ENCODE measurements around the gene B9D2. TPM values are rescaled to one million over a fixed set of nuclear protein-coding genes. Genes with fewer than 3 reads are reported as not detected.

The B9D2 gene
- total and polyA plus RNA-seq, 2 of the 4 experiments (the other 2 are of a cell fraction), result 6.1 to 9.7 TPM

DNA sequence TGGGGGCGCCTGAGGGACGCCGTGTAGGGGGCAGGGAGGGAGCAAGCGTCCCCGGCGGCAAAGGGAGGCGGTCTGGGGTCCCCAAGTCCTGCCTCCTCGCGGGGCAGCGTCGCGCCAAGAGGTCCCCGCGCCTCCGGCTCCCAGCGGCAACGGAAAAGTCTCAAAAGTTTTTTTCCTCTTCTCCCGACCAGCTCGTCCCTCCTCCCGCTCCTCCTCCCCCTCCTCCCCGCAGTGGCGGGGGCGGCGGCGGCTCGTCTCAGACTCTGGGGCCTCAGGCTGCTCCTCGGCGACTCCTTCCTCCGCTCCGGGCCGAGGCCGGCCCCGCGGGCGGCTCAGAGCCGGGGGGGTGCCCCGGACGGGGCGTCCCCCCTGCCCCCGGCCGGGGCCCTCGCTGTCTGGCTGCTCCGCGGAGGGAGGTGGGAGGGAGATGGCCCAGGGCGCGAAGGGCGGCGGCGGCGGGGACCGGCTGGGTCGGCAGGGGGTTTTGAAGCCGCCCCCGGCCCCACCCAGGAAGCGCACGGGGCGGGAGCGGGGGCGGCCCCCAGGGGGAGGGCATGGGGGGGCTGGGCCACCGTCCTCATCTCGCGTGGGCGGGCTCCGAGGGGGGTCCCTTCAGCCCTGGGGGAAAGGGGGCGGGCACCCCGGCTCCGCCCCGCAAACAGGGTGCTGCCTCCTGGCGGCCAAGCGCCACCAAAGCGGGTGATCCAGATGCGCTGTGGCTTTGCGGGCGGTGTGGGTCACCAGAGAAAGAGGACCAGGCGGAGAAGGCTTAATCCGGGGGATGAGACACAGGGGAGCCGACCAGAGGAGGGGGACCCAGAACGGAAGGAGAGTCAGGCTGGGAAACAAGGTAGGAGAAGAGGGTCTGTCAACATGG, 10.2 kb downstream of the B9D2 start, which contains the start of gene TGFB1 (continued):
- TF ChIP-seq FOS (IDR thresholded peaks at IDR 0.05; ENCODE audit: low read depth, low read length), result no peak

DNA sequence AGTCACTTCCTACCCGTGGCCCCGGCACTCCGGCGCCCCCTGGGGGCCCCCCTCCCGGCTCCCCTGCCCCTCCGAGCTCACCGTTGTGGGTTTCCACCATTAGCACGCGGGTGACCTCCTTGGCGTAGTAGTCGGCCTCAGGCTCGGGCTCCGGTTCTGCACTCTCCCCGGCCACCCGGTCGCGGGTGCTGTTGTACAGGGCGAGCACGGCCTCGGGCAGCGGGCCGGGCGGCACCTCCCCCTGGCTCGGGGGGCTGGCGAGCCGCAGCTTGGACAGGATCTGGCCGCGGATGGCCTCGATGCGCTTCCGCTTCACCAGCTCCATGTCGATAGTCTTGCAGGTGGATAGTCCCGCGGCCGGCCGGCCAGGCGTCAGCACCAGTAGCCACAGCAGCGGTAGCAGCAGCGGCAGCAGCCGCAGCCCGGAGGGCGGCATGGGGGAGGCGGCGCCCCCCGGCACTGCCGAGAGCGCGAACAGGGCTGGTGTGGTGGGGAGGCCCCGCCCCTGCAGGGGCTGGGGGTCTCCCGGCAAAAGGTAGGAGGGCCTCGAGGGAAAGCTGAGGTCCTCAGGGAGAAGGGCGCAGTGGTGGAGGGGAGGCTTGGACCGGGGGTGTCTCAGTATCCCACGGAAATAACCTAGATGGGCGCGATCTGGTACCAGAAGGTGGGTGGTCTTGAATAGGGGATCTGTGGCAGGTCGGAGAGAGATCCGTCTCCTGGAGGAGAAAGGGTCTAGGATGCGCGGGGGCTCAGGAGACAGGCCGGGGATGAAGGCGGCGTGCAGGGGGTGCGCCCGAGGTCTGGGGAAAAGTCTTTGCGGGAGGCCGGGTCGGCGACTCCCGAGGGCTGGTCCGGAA, 11.1 kb downstream of the B9D2 start:
- H3K9ac ChIP-seq (ENCODE audit: low read depth, low read length), result peak overlapping the region; percentile 90
- peaks cover 19 to 54% of the 10 kb centered on the region in 2 experiments; a peak in 3 of 4 replicates for H3K79me1 ChIP-seq (ENCODE audit: low read depth in 1 of 2, low read length in 2 of 2)
- peak overlapping the region; percentile 94; the same call in 1 of the 2 replicates for H3K23ac ChIP-seq (ENCODE audit: low read depth, low read length)
- peak overlapping the region; percentile 63 for H2BK120ac ChIP-seq (ENCODE audit: low read depth, low read length)
- ATAC-seq (ENCODE audit: low read depth), result peak; percentile 21
- in situ Hi-C loops (cut with MboI; ENCODE audit: low sequenced_read_pairs), result no loop called here
- H2BK20ac ChIP-seq (ENCODE audit: low read depth, low read length), result no peak overlapping the region
- H2AFZ ChIP-seq (replicated peaks; ENCODE audit: low read length, poor library complexity), result peak overlapping the region; percentile 91
- H4K8ac ChIP-seq (ENCODE audit: low read depth in 2 of 2, low read length in 2 of 2), result peak overlapping the region; percentile 39 to 72; a peak in 2 of 4 replicates
- intact Hi-C loops (cut with micrococcal nuclease), result loop anchor here (1.0 to 5.0 kb wide), 5 partner anchors 30 to 149 kb away; partner anchors contain the start of genes BCKDHA, CCDC97, EXOSC5 and HNRNPUL1
- H3K4ac ChIP-seq (ENCODE audit: low read depth, low read length), result peak overlapping the region; percentile 95
- peak overlapping the region; percentile 98 for H3K4me2 ChIP-seq (ENCODE audit: low read depth, low read length)
- H3K56ac ChIP-seq (ENCODE audit: extremely low read depth, insufficient read depth, low read length), result peak overlapping the region; percentile 72
- no peaks in the 10 kb centered on the region for H3K4me1 ChIP-seq (ENCODE audit: control insufficient read depth, insufficient read depth, low read length)
- H4K5ac ChIP-seq (ENCODE audit: low read depth, low read length), result no peak overlapping the region
- H3K18ac ChIP-seq (ENCODE audit: low read depth, low read length), result no peak overlapping the region; the same call in 1 of the 2 replicates
- BruUV-seq (replicated peaks), result no TSS peak
- H2BK5ac ChIP-seq (ENCODE audit: low read depth, low read length, poor library complexity, severe bottlenecking), result peak overlapping the region; percentile 48
- H4K20me1 ChIP-seq (ENCODE audit: insufficient read depth, low read length), result peaks cover 49% of the 10 kb centered on the region
- TF ChIP-seq RCOR1 (IDR thresholded peaks at IDR 0.05; ENCODE audit: insufficient replicate concordance, low read length) (no peak), POLR2A (IDR thresholded peaks at IDR 0.05; ENCODE audit: low read depth, low read length) (peak; percentile 42), MXI1 (IDR thresholded peaks at IDR 0.05; ENCODE audit: borderline replicate concordance, low read depth, low read length) (0 out of 2 replicates have a peak, but pooled peaks have one; percentile 17), CEBPB (IDR thresholded peaks at IDR 0.05; ENCODE audit: low read depth, low read length) (no peak), RAD21 (IDR thresholded peaks at IDR 0.05; ENCODE audit: low read length) (peak; percentile 31; the same call in 1 of the 2 replicates), MAZ (IDR thresholded peaks at IDR 0.05; ENCODE audit: borderline replicate concordance, low read depth, low read length) (peak; percentile 67; the same call in 1 of the 2 replicates), SMC3 (IDR thresholded peaks at IDR 0.05; ENCODE audit: low read depth, low read length) (0 out of 2 replicates have a peak, but pooled peaks have one; percentile 2)
- TF ChIP-seq, protein P1, sequence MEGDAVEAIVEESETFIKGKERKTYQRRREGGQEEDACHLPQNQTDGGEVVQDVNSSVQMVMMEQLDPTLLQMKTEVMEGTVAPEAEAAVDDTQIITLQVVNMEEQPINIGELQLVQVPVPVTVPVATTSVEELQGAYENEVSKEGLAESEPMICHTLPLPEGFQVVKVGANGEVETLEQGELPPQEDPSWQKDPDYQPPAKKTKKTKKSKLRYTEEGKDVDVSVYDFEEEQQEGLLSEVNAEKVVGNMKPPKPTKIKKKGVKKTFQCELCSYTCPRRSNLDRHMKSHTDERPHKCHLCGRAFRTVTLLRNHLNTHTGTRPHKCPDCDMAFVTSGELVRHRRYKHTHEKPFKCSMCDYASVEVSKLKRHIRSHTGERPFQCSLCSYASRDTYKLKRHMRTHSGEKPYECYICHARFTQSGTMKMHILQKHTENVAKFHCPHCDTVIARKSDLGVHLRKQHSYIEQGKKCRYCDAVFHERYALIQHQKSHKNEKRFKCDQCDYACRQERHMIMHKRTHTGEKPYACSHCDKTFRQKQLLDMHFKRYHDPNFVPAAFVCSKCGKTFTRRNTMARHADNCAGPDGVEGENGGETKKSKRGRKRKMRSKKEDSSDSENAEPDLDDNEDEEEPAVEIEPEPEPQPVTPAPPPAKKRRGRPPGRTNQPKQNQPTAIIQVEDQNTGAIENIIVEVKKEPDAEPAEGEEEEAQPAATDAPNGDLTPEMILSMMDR (conservative IDR thresholded peaks at IDR 0.05; ENCODE audit: low read depth, low read length), result peak; percentile 55
- TF ChIP-seq, protein P2, sequence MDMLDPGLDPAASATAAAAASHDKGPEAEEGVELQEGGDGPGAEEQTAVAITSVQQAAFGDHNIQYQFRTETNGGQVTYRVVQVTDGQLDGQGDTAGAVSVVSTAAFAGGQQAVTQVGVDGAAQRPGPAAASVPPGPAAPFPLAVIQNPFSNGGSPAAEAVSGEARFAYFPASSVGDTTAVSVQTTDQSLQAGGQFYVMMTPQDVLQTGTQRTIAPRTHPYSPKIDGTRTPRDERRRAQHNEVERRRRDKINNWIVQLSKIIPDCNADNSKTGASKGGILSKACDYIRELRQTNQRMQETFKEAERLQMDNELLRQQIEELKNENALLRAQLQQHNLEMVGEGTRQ (IDR thresholded peaks at IDR 0.05; ENCODE audit: low read depth, low read length), result no peak
- H3K4me3 ChIP-seq (ENCODE audit: insufficient read depth, low read depth, low read length), result peak overlapping the region; percentile 76
- peak overlapping the region; percentile 71 for H4K91ac ChIP-seq (ENCODE audit: insufficient read depth, low read depth, low read length)
- peak overlapping the region; percentile 98 for H2AK9ac ChIP-seq (replicated peaks; ENCODE audit: low read depth, low read length, poor library complexity)
- H3K14ac ChIP-seq (replicated peaks; ENCODE audit: low read depth, low read length), result peak overlapping the region; percentile 87
- WGBS, 2 experiments (ENCODE audit: extremely low coverage in 2 of 2, insufficient read length in 1 of 2), result 0% methylated on average over 32 of the region's 71 CpGs; no CpG with 5 or more reads in 1 of the 2 experiments
- no peaks in the 10 kb centered on the region for H3K27me3 ChIP-seq (ENCODE audit: control insufficient read depth, insufficient read depth, low read length)
- CTCF ChIA-PET, result interaction anchor here (0.8 to 1.0 kb wide), 4 partner anchors 12 to 41 kb away, joined by 3 to 4 read pairs (median 3); no protein-coding TSS in a partner anchor
- peaks cover 4% of the 10 kb centered on the region for H3K36me3 ChIP-seq (ENCODE audit: control insufficient read depth, insufficient read depth, low read length)
- H3K9me3 ChIP-seq (ENCODE audit: control insufficient read depth, insufficient read depth, low read length), result no peaks in the 10 kb centered on the region
- POLR2A ChIA-PET (ENCODE audit: unreplicated experiment), result interaction anchor here (0.7 to 1.3 kb wide), 3 partner anchors 11 to 159 kb away, joined by 3 to 5 read pairs (median 3); partner anchors contain the start of gene B9D2
- H3K27ac ChIP-seq (ENCODE audit: insufficient read depth, low read length), result peak overlapping the region; percentile 47
- peak overlapping the region; percentile 86 for H2AK5ac ChIP-seq (ENCODE audit: low read depth, low read length)
- dilution Hi-C loops (cut with HindIII; ENCODE audit: low sequenced_read_pairs, unreplicated experiment), result no loop called here
- 0 out of 3 replicates have a peak overlapping the region, but pooled peaks have one; percentile 60 for H2BK15ac ChIP-seq (ENCODE audit: low read depth, low read length)
- peak; percentile 44 for DNase-seq
- no peaks in the 10 kb centered on the region for H3K9me1 ChIP-seq (ENCODE audit: insufficient read depth, low read length)

Data from IMR-90 (cell line).